HuH-7 (cell line): ENCODE data around the gene C12orf42.
"Not testable (repeated sequence)": the region's sequence is repeated elsewhere in the genome, so short reads cannot be mapped to it uniquely, and the experiment has no call there.

Experiments used
- DNase-seq: peaks from one replicate; pipeline ENCODE4 v3.0.0; 2011; ENCODE audit warnings: low spot score

The C12orf42 gene

DNA sequence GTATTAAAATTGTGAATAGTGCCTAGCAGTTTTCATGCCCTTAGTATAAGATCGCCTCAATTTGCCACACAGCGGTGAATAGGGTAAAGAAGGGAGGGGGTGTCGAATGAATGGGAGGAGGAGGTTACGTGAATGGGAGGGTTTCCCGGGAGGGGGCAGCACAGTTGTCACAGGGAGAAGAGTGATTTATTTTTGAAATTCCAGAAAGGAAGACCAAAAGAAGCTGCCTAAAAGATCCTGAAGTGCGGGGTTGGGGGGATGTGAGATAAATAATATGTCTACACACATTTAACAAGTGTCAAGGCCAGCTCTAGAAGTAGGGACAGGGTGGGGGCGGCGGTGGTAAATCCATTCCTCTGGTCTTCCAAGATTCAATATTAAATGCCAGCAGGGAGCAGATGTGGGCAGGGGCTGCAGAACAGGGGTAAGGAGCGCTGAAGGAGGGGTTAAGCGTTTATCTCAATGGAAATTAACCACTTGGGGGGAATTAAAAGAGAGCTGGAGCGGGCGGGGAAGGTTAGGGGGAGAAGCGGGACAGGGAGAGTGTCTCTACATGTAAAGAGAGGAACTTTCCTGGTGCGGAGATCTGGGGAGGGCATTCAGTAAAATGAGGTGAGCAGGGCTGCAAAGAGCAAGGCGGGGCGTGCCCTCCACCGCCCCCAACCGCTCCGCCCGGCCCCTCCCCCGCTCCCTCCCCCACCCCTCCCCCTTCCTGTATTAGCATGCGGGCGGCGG, 867 bp downstream of the C12orf42 start:
- no peak for DNase-seq

DNA sequence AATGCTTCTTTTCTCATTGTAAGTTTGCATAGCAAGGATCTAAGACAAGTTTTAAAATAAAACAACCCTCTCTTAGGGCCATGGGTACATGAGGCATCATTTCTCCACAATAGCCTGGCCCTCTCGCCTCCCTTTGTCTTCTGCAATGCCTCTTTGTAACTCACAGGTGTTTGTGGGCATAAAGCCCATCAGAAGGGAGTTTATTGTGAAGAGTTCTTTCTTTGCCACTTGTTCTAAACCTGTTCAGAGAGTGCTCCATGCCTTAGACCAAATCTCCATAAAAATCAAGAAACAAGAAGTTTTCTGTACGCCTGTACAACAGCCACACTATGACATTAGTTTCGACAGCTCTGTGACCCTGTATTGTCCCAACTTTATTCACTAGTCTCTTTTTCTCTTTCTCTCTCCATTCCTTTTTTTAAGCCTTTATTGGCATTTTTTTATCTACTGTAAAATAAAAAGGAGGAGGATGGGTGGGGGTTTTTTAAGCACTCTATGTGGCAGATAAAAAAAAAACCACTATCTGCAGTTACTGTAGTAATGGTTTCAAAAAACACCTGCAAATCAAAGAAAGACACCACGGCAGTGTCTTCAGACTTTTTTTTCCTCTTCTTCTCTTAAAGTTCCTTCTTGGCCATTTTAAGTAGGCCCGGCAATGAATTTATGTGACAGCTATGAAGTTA, 1.6 kb downstream of the C12orf42 start:
- DNase-seq: no peak

DNA sequence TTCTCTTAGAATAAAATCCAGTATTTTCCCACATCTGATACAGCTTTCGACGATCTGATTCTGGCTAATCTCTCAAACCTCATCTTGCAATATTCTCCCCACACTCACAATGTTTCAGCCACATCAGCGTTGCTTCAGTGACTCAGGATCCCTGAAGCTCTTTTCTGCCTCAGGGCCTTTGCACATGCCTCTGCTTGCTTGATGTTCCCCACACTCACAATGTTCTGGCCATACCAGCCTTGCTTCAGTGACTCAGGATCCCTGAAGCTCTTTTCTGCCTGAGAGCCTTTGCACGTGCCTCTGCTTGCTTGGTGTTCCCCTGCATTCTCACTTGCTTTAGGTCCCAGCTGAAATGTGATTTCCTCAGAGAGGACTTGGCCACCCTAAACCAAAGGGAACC, 2.6 kb downstream of the C12orf42 start:
- DNase-seq: no peak

DNA sequence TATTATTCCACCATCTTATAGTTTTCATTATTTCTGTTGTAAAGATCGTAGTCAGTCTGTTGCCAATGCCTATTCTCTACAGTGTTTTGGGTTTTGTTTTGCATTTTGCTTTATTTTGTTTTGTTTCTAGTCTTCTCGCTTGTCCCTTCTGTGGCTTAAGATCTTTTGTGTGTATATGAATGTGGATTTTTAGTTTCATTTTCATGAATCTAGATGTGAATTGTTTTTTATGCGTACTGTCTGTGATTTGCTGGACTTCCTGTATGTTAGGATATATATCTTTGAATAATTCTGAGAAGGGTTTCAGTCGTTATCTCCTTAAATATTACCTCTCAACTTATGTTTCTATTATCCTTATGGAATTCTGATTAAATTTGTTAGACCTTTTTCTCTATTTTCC, 13.4 kb downstream of the C12orf42 start:
- DNase-seq: no peak

DNA sequence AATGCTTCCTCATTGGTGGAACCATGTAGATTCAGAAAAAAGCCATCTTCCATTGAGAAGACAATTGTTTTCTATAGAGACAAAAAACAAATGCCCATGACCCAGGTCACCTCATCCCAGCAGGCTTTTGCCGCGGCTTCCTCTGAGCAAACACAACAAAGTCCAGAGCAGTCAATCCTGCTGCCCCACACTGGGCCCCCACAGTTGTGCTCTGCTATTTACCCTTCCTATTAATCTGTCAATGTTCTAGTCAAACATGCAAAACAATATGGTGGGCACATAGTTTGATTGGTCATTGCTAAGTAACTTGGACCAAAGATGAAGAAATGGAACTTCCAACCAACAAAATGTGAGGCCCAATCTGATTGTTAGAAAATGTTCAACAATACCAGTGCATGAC, 20.7 kb downstream of the C12orf42 start:
- no peak for DNase-seq

DNA sequence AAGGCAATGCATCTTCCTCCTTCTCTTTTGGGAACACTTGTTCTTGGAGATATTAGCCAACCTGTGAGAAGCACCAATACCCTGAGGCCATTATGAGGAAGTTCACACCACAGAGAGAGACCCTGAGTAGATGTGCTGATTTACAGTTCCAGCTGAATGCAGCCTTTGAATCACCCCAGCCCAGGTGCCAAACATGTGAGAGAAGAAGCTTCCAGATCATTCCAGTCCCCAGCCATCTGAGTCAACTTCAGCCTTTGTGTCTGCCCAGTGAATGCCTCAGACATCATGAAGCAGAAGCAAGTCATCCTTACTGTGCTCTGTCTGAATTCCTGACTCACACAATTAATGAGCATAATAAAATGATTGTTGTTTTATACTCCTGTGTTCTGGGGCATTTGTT, 25.1 kb downstream of the C12orf42 start:
- no peak for DNase-seq

DNA sequence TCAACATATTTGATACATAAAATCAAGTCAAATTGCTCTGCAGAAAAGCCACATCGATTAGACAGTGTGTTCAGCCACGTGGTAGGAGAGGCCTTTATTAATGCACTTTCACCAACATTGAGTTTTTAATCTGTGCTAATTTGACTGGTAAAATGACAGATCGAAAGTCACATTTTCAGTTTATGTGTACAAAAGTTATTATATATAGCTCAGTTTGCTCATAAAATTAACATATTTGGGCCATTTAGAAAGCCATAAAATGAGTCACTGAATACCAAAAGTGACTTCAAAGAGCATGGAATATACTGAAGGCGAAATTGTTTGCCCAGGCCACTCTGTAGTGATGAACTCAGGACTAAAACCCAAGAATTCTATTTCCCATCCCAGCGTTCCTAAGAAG, 26.0 kb downstream of the C12orf42 start:
- DNase-seq: no peak

DNA sequence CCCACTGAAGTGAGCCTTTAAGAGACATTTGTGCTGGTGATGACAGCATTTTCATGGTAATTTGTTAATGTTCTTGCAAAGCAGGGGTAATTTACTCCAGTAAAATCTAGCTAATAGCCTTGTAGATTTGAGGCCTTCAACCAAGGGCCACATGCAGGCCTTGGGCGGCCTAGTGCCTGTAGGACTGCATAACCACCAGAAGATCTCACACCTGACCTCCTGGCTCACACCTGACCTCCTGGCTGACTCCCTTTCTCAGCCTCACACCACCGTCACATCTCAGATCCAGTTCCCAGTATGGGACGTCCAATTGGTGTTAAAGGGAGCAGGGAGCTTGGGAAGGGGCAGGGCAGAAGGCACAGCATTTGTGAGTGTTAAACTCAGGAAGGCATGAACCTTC, 26.9 kb downstream of the C12orf42 start:
- no peak for DNase-seq

DNA sequence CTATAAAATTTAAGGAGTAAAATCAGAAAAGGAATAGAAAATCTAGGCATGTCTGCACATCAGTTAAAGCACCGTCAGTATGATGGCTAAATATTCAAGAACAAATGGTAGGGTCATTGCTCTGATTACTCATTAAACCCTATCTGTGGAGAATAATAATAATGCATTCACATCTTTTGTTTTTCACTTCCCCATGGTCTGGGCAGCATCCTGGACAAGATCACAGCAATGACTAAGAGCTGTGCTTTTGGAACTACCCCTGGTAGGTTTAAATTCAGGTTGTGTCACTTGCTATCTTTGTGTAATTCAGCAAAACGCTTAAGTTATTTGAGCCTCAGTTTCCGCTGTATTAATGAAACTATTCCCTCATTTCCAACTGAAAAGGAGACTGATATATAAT, 33.1 kb downstream of the C12orf42 start:
- no peak for DNase-seq

DNA sequence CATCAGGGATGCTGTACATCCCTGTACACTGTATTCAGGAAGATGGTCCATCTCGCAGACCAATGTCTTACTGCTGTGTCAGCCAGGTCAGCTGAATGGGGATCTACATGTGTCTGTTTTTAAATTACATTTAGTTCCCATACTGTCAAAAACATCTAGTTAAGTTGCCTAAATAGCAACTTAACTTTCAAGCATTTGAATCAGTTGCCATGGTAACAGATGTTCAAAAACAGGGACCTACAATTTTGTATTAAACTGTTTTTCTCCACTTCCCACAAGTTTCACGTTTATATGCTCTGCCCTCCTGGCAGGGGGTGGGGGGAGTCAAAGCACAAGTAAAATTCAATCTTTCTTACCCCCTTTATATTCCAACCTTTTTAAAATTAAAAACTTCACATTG, 38.3 kb downstream of the C12orf42 start:
- DNase-seq: no peak

DNA sequence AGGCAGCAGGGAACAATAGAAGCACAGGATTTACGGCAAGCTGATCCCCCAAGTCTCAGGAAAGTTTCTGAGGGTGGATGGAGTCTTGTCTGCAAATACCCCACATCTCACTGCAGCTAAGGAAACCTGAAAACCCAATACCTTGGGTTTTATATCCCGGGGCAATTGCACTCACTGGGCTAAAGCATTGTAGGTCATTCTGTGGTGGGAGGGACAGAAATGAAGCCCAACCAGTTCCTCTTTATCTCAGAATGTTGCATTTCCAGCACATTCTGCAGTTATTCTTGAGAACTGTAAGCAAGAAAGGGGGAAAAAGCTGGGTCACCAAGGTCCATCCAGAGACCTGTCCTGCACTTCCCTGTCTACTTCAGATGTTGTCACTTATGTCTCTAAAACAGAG, 39.8 kb downstream of the C12orf42 start:
- no peak for DNase-seq

DNA sequence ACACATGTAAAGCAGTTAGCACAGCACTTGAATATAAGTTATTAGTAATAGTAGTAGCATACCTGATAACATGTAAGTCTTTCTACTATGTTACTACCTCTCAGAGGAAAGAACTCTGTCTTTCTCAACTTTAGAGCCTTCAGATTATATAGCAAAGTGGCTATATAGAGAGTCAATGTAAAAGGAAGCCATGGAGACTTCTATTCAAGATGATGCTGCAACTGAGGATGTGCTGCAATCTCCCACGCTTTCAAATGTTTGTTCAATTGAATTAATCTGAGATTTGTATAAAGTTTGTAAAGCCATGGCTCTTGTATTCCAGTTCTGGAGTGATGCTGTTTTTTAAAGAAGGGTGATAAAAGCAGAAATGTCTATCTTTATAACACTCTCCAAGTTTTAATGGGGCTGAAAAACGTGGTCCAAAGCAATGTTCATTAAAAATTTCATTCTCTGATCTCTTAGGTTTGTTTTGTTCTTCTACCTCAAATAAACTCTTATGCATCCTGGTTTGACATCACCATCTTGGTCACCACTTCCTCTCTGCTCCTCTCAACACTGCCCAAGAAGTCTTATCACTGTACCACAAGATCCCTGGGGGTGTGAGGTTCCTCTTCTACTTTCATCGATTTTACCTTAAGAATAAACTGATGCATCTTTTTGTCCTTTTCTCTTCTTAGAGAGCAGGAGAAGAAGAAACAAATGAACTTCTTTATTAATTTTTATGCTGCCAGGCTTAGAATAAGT, 40.6 kb downstream of the C12orf42 start:
- DNase-seq: no peak

DNA sequence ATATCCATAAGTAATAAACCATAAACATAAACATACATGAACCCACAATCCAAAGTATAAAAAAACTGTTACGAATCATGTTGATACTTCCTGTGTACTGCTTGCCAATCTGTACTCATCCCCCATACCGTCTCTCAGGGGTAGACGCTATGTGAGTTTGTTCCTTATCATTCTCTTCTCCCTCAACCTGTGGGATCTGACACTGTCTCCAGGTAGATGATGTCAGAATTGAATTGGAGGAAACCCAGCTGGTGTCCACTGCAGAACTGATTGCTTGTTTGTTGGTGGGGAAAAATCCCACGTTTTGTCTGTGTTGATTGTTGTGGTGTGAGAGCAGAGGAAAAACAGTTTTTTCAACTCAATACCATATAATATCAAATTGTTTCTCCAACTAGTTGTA, 50.8 kb downstream of the C12orf42 start:
- DNase-seq: no peak

DNA sequence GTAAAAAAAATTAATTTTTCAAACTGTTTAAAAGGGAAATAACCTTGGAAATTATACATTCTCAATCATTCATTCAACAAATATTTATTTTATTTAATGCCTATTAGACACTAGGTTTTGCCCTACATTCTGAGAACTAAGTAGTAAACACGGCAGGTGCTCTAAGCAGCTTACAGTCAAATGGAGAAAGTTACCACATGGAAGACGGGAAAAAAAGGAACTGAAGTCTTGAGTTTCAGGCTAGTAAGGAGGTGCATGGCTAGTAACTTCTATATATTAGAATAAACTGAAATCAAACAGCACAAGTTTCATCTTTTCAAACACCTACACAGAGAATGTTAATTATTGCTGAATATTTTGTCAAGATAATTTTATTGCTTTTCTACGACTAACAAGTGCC, 52.9 kb downstream of the C12orf42 start:
- DNase-seq: no peak

DNA sequence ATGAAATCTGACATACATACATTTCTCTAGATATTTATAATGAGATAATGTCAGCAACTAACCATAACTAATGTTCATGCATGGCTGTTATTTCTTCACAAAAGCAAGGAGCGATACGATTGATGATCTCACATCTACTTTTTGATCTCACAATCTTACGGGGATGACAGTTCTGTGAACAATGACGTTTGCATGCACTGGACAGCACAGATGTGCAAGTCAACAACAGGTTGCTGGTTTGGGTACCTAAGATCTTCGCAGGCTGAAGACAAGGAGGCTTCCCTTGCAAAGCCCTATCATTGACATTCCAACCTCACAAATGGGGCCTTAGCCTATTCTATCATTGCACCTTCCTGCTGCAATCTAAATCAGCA, 53.6 kb downstream of the C12orf42 start:
- DNase-seq: no peak

DNA sequence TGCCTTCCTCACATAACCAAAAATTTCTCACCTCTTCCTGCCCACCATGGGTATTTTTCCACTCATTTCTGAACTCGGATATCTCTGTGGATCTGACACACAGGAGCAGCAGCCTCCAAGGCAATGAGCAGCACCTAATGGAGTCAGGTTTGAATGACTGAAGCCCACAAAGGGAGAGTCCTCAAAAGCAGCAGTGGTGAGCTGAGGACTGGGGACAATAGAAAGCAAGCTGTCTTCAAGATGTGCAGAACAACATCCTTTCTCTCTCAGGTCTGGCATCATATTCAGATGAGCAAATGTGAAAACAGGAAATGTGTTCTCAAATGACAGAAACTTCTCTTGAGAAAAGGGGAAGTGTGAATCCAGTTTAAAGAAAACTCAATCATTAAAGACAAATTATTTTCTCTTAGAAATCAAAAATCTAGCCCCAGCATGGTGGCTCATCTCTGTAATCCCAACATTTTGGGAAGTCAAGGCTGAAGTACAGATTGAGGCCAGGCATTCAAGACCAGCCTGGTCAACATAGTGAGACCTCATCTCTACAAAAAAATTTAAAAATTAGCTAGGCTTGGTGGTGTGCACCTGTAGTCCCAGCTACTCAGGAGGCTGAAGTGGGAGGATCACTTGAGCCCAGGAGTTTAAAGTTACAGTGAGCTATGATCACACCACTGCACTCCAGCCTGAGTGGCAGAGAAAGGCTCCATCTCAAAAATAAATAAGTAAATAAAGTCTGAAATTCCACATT, 54.2 kb downstream of the C12orf42 start:
- no peak for DNase-seq

DNA sequence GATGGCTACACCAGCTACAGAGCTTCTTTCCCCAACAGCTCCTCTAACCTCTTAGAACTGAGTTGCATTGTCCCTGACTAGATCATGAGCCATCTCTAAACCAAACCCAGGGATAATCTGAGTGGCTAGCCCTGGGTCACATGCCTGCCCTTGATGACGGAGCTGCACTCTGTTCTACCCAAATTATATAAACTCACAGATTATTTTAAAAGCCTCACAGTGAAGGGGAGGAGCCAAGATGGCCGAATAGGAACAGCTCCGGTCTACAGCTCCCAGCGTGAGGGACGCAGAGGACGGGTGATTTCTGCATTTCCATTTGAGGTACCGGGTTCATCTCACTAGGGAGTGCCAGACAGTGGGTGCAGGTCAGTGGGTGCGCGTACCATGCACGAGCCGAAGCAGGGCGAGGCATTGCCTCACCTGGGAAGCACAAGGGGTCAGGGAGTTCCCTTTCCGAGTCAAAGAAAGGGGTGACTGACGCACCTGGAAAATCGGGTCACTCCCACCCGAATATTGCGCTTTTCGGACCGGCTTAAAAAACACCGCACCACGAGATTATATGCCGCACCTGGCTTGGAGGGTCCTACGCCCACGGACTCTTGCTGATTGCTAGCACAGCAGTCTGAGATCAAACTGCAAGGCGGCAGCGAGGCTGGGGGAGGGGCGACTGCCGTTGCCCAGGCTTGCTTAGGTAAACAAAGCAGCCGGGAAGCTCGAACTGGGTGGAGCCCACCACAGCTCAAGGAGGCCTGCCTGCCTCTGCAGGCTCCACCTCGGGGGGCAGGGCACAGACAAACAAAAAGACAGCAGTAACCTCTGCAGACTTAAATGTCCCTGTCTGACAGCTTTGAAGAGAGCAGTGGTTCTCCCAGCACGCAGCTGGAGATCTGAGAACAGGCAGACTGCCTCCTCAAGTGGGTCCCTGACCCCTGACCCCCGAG, 61.3 kb downstream of the C12orf42 start:
- DNase-seq: not testable (repeated sequence)

DNA sequence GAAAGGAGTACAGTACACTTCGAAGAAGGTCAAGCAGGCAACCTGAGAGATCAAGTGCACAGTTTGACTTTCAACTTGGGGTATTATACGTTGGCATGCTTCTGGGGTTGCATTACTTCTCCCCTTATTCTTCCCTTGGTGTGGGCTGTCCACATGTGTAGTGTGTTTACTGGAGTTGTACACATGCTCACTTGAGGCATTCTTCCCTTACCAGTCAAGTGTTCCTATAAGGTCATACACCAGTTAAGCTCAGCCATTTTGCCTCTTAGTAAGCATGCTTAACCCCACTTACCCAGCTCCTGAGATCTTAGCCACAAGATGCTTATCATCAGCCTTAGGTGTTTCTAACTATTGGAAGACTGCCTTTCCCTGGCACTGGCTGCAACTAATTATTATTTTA, 63.8 kb downstream of the C12orf42 start:
- no peak for DNase-seq

DNA sequence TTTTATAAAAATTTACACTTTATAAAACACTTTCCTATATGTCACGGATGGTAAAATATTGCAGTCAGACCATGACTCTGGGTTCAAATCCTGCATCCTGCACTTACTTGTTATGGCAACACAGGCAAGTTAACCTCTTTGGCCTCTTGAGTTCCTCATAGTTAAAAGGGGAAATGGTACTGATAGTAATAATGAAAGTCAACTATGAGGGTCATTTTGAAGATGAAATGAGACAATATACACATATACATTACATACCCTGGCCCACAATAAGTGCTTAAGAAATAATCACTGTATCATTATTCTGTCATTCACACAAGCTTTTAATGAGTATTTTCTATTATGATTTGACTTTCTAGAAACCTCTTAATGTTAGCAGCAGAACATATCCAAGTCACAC, 64.4 kb downstream of the C12orf42 start:
- DNase-seq: no peak

DNA sequence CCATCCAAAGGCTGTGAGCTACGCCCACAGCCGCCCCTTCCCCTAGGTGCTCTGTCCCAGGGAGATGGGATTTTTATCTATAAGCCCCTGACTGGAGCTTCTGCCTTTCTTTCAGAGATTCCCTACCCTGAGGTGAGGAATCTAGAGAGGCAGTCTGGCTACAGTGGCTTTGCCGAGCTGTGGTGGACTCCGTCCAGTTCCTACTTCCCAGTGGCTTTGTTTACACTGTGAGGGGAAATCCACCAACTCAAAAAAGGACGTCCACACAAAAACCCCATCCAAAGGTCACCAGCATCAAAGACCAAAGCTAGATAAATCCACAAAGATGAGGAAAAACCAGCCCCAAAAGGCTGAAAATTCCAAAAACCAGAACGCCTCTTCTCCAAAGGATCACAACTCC, 70.1 kb downstream of the C12orf42 start:
- not testable (repeated sequence) for DNase-seq

DNA sequence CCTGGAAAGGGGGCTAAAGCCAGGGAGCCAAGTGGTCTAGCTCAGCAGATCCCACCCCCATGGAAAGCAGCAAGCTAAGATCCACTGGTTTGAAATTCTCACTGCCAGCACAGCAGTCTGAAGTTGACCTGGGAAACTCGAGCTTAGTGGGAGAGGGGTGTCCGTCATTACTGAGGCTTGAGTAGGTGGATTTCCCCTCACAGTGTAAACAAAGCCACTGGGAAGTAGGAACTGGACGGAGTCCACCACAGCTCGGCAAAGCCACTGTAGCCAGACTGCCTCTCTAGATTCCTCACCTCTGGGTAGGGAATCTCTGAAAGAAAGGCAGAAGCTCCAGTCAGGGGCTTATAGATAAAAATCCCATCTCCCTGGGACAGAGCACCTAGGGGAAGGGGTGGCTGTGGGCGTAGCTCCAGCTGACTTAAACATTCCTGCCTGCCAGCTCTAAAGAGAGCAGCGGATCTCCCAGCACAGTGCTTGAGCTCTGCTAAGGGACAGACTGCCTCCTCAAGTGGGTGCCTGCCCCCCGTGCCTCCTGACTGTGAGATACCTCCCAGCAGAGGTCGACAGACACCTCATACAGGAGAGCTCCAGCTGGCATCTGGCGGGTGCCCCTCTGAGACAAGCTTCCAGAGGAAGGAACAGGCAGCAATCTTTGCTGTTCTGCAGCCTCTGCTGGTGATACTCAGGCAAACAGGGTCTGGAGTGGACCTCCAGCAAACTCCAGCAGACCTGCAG, 70.8 kb downstream of the C12orf42 start:
- DNase-seq: not testable (repeated sequence)
